Measurements from ENCODE around the gene SULF2. TPM values are rescaled to one million over a fixed set of nuclear protein-coding genes. Genes with fewer than 3 reads are reported as not detected.

Gene SULF2
- total and polyA plus RNA-seq, 2 donors (not counting 1 experiment from before 2014, with no cell fraction given): 1.2 to 1.7 TPM

GRCh38 chr20:47782920-47783552, 2.2 kb downstream of the SULF2 start:
- Mint-ChIP-seq H3K4me3 (no peak overlapping the region), H3K9me3 (ENCODE audit: insufficient read depth) (no peaks in the 10 kb centered on the region), H3K27me3 (peaks cover 47% of the 10 kb centered on the region), H3K4me1 (peaks cover 23% of the 10 kb centered on the region), H3K27ac (no peak overlapping the region)
- H3K79me2 ChIP-seq (ENCODE audit: control insufficient read depth, insufficient read depth, low read length): no peaks in the 10 kb centered on the region
- H3K27me3 ChIP-seq (replicated peaks in 1 of 4; ENCODE audit: control extremely low read depth in 1 of 4, control insufficient read depth in 3 of 4, insufficient read depth in 4 of 4, low read length in 3 of 4): peaks cover 0 to 43% (median 25%) of the 10 kb centered on the region in 4 experiments
- intact Hi-C loops (cut with micrococcal nuclease): no loop called here
- WGBS (ENCODE audit: insufficient coverage): 100% methylated on average over 1 of the region's 2 CpGs
- DNase-seq (no peak), ATAC-seq (ENCODE audit: low read depth) (no peak)
- H3K4me2 ChIP-seq (replicated peaks; ENCODE audit: low read depth, low read length, poor library complexity, severe bottlenecking): no peak overlapping the region
- no peaks in the 10 kb centered on the region for H4K20me1 ChIP-seq (ENCODE audit: control insufficient read depth, insufficient read depth, low read length, poor library complexity, severe bottlenecking)
- no peaks in the 10 kb centered on the region for H3K9me3 ChIP-seq (ENCODE audit: control extremely low read depth in 1 of 3, control insufficient read depth in 2 of 3, insufficient read depth in 1 of 3, low read length in 2 of 3)
- no peak overlapping the region for H3K4me3 ChIP-seq (ENCODE audit: control extremely low read depth in 1 of 5, extremely low read depth in 1 of 5, insufficient read depth in 1 of 5, low read depth in 2 of 5, low read length in 4 of 5)
- TF ChIP-seq CTCF (IDR thresholded peaks at IDR 0.05) (no peak), EZH2 (IDR thresholded peaks at IDR 0.05; ENCODE audit: borderline replicate concordance, insufficient read depth, low read depth, low read length, poor library complexity, severe bottlenecking) (no peak)
- peaks cover 0 to 1% of the 10 kb centered on the region in 2 experiments for H3K36me3 ChIP-seq (replicated peaks in 1 of 2; ENCODE audit: control extremely low read depth in 1 of 2, control insufficient read depth in 1 of 2, extremely low read depth in 1 of 2, insufficient read depth in 2 of 2, low read length in 1 of 2)
- H3K4me1 ChIP-seq (ENCODE audit: control insufficient read depth in 2 of 2, insufficient read depth in 2 of 2, low read length in 2 of 2): peaks cover 19 to 25% of the 10 kb centered on the region in 2 donors
- H3K27ac ChIP-seq (ENCODE audit: low read length in 2 of 2): no peak overlapping the region
- H2AFZ ChIP-seq (ENCODE audit: insufficient read depth, low read depth, low read length, poor library complexity, severe bottlenecking): no peak overlapping the region
- no peak overlapping the region for H3K9ac ChIP-seq (ENCODE audit: low read length)
- CTCF ChIA-PET: interaction anchor here (1.0 to 2.5 kb wide), 3 partner anchors 9 to 837 kb away, joined by 3 to 11 read pairs (median 3); no protein-coding TSS in a partner anchor
- POLR2A ChIA-PET: no interaction called here

- ChIA-PET CTCF (no interaction called here), POLR2A (no interaction called here)
- peaks cover 23% of the 10 kb centered on the region for H3K4me1 Mint-ChIP-seq
- H2AFZ ChIP-seq (ENCODE audit: insufficient read depth, low read depth, low read length, poor library complexity, severe bottlenecking): no peak overlapping the region
- H3K9me3 Mint-ChIP-seq (ENCODE audit: insufficient read depth): no peaks in the 10 kb centered on the region
- H4K20me1 ChIP-seq (ENCODE audit: control insufficient read depth, insufficient read depth, low read length, poor library complexity, severe bottlenecking): no peaks in the 10 kb centered on the region
- intact Hi-C loops (cut with micrococcal nuclease): no loop called here
- no peak overlapping the region for H3K4me2 ChIP-seq (replicated peaks; ENCODE audit: low read depth, low read length, poor library complexity, severe bottlenecking)
- TF ChIP-seq EZH2 (IDR thresholded peaks at IDR 0.05; ENCODE audit: borderline replicate concordance, insufficient read depth, low read depth, low read length, poor library complexity, severe bottlenecking) (no peak), CTCF (IDR thresholded peaks at IDR 0.05) (no peak)
- no peaks in the 10 kb centered on the region for H3K79me2 ChIP-seq (ENCODE audit: control insufficient read depth, insufficient read depth, low read length)
- no peak for DNase-seq
- no peak overlapping the region for H3K4me3 ChIP-seq (ENCODE audit: control extremely low read depth in 1 of 5, extremely low read depth in 1 of 5, insufficient read depth in 1 of 5, low read depth in 2 of 5, low read length in 4 of 5)
- H3K36me3 ChIP-seq (replicated peaks in 1 of 2; ENCODE audit: control extremely low read depth in 1 of 2, control insufficient read depth in 1 of 2, extremely low read depth in 1 of 2, insufficient read depth in 2 of 2, low read length in 1 of 2): peaks cover 0 to 1% of the 10 kb centered on the region in 2 experiments
- peaks cover 0 to 39% (median 22%) of the 10 kb centered on the region in 4 experiments for H3K27me3 ChIP-seq (replicated peaks in 1 of 4; ENCODE audit: control extremely low read depth in 1 of 4, control insufficient read depth in 3 of 4, insufficient read depth in 4 of 4, low read length in 3 of 4)
- H3K4me3 Mint-ChIP-seq: no peak overlapping the region
- no peak overlapping the region for H3K9ac ChIP-seq (ENCODE audit: low read length)
- WGBS (ENCODE audit: insufficient coverage): 89% methylated on average over 7 of the region's 7 CpGs
- no peak for ATAC-seq (ENCODE audit: low read depth)
- H3K27me3 Mint-ChIP-seq: peaks cover 45% of the 10 kb centered on the region
- no peak overlapping the region for H3K27ac ChIP-seq (ENCODE audit: low read length in 2 of 2)
- H3K9me3 ChIP-seq (ENCODE audit: control extremely low read depth in 1 of 3, control insufficient read depth in 2 of 3, insufficient read depth in 1 of 3, low read length in 2 of 3): peaks cover 0 to 4% (median 0%) of the 10 kb centered on the region in 3 donors
- H3K4me1 ChIP-seq (ENCODE audit: control insufficient read depth in 2 of 2, insufficient read depth in 2 of 2, low read length in 2 of 2): peaks cover 19 to 25% of the 10 kb centered on the region in 2 donors
- no peak overlapping the region for H3K27ac Mint-ChIP-seq
These were observed 3.2 kb downstream of the SULF2 start for GRCh38 chr20:47782076-47782475.
